HEK293T (cell line): ENCODE measurements around the gene SCAI.
"Not testable (repeated sequence)": the region's sequence is repeated elsewhere in the genome, so short reads cannot be mapped to it uniquely, and the experiment has no call there.

ENCODE experiments used
- CTCF ChIA-PET: fragments of 350-600 bp; formaldehyde crosslinking; extraction: SDS; loops from one replicate; lab custom pipeline; 2021; ENCODE audit warnings: antibody characterized with exemption, inconsistent platforms; lab: Yijun Ruan, JAX
- POLR2A ChIA-PET: fragments of 350-600 bp; formaldehyde crosslinking; extraction: SDS; loops from one replicate; lab custom pipeline; 2020; ENCODE audit warnings: antibody characterized with exemption, inconsistent platforms; lab: Yijun Ruan, JAX
- DNase-seq: peaks from one replicate; pipeline ENCODE4 v3.0.0; 2012; ENCODE audit warnings: mixed read lengths; ENCODE audit errors: extremely low spot score
- ARNT ChIP-seq: fragments of 450-650 bp; IDR thresholded peaks from 2 replicates; pipeline ENCODE4 v1.6.1; 2017; ENCODE audit warnings: mild to moderate bottlenecking
- BHLHE40 ChIP-seq: fragments of 450-650 bp; IDR thresholded peaks from 2 replicates; pipeline ENCODE4 v1.6.1; 2016; ENCODE audit warnings: mild to moderate bottlenecking, moderate library complexity, borderline replicate concordance
- CTBP1 ChIP-seq: fragments of 450-650 bp; IDR thresholded peaks from 2 replicates; pipeline ENCODE4 v1.6.1; 2016; ENCODE audit warnings: borderline replicate concordance
- ELF4 ChIP-seq: fragments of 450-650 bp; IDR thresholded peaks from 2 replicates; pipeline ENCODE4 v1.6.1; 2017; ENCODE audit warnings: antibody characterized with exemption
- FOXA1 ChIP-seq: fragments of 450-650 bp; IDR thresholded peaks from 2 replicates; pipeline ENCODE4 v1.6.1; 2016; ENCODE audit warnings: mild to moderate bottlenecking
- FOXK2 ChIP-seq: fragments of 450-650 bp; IDR thresholded peaks from 2 replicates; pipeline ENCODE4 v1.6.1; 2016; ENCODE audit warnings: mild to moderate bottlenecking
- FOXM1 ChIP-seq: fragments of 450-650 bp; IDR thresholded peaks from 2 replicates; pipeline ENCODE4 v1.6.1; 2017; ENCODE audit warnings: mild to moderate bottlenecking, borderline replicate concordance
- HDGF ChIP-seq: fragments of 450-650 bp; IDR thresholded peaks from 2 replicates; pipeline ENCODE4 v1.6.1; 2017; ENCODE audit warnings: antibody characterized with exemption, borderline replicate concordance
- L3MBTL2 ChIP-seq: fragments of 450-650 bp; conservative IDR thresholded peaks from 2 replicates; pipeline ENCODE4 v1.6.1; 2016; ENCODE audit warnings: mild to moderate bottlenecking
- LEF1 ChIP-seq: fragments of 450-650 bp; IDR thresholded peaks from 2 replicates; pipeline ENCODE4 v1.6.1; 2017; ENCODE audit warnings: mild to moderate bottlenecking, borderline replicate concordance
- NFRKB ChIP-seq: fragments of 450-650 bp; IDR thresholded peaks from 2 replicates; pipeline ENCODE4 v1.6.1; 2016; ENCODE audit warnings: mild to moderate bottlenecking, moderate library complexity
- PKNOX1 ChIP-seq: fragments of 450-650 bp; IDR thresholded peaks from 2 replicates; pipeline ENCODE4 v1.6.1; 2016
- SP1 ChIP-seq: fragments of 450-650 bp; IDR thresholded peaks from 2 replicates; pipeline ENCODE4 v1.6.1; 2017
- SUZ12 ChIP-seq: fragments of 450-650 bp; IDR thresholded peaks from 2 replicates; pipeline ENCODE4 v1.6.1; 2016; ENCODE audit warnings: mild to moderate bottlenecking
- TARDBP ChIP-seq: fragments of 450-650 bp; IDR thresholded peaks from 2 replicates; pipeline ENCODE4 v1.6.1; 2016
- ZNF384 ChIP-seq: fragments of 450-650 bp; IDR thresholded peaks from 2 replicates; pipeline ENCODE4 v1.6.1; 2016

SCAI gene

GRCh38 chr9:125028041-125028440 is 115.3 kb downstream of the SCAI start:
- no peak for DNase-seq
- TF ChIP-seq ELF4 (no peak), ARNT (no peak), HDGF (no peak), L3MBTL2 (no peak), PKNOX1 (no peak), FOXA1 (no peak), NFRKB (no peak), SP1 (no peak)
- ChIA-PET POLR2A (no interaction called here), CTCF (no interaction called here)

- ChIA-PET POLR2A (no interaction called here), CTCF (no interaction called here)
- no peak for TF ChIP-seq FOXK2
- TF ChIP-seq ELF4, result no peak
- no peak for TF ChIP-seq FOXA1
- no peak for TF ChIP-seq BHLHE40
- no peak for TF ChIP-seq SP1
- no peak for TF ChIP-seq TARDBP
- no peak for TF ChIP-seq LEF1
- no peak for TF ChIP-seq FOXM1
- no peak for TF ChIP-seq SUZ12
- TF ChIP-seq HDGF, result no peak
- DNase-seq, result no peak
Measured at GRCh38 chr9:125024917-125025316, 118.4 kb downstream of the SCAI start.

GRCh38 chr9:125021069-125021468 is 122.3 kb downstream of the SCAI start:
- no peak for DNase-seq
- CTCF ChIA-PET, result interaction anchor here (0.6 kb wide), 1 partner anchor 122 kb away, joined by 3 read pairs; the partner anchor contains the start of gene SCAI
- POLR2A ChIA-PET, result no interaction called here
- no peak for TF ChIP-seq HDGF
- no peak for TF ChIP-seq TARDBP
- TF ChIP-seq FOXA1, result no peak
- no peak for TF ChIP-seq BHLHE40
- no peak for TF ChIP-seq FOXK2
- no peak for TF ChIP-seq ARNT
- no peak for TF ChIP-seq ZNF384
- TF ChIP-seq FOXM1, result no peak
- no peak for TF ChIP-seq CTBP1
- TF ChIP-seq PKNOX1, result no peak
- no peak for TF ChIP-seq ELF4
- no peak for TF ChIP-seq SP1
- no peak for TF ChIP-seq SUZ12
- no peak for TF ChIP-seq LEF1
- no peak for TF ChIP-seq NFRKB
- no peak for TF ChIP-seq L3MBTL2

GRCh38 chr9:125015655-125016054 is 127.7 kb downstream of the SCAI start:
- DNase-seq, POLR2A ChIA-PET, CTCF ChIA-PET: not testable (repeated sequence)

GRCh38 chr9:125012013-125012412 is 131.3 kb downstream of the SCAI start:
- POLR2A ChIA-PET, CTCF ChIA-PET, DNase-seq: not testable (repeated sequence)

- DNase-seq, result no peak
- TF ChIP-seq TARDBP (no peak), PKNOX1 (no peak), SP1 (no peak), CTBP1 (no peak), BHLHE40 (no peak), ZNF384 (no peak), SUZ12 (no peak), ARNT (no peak), FOXA1 (no peak), FOXK2 (no peak), FOXM1 (no peak), LEF1 (no peak), HDGF (no peak), L3MBTL2 (no peak)
- ChIA-PET POLR2A (no interaction called here), CTCF (interaction anchor here (0.8 kb wide), 1 partner anchor 133 kb away, joined by 3 read pairs; no protein-coding TSS in a partner anchor)
Measured at GRCh38 chr9:125008599-125008998, 134.7 kb downstream of the SCAI start.

GRCh38 chr9:125003332-125003731 is 140.0 kb downstream of the SCAI start:
- ChIA-PET POLR2A (no interaction called here), CTCF (no interaction called here)
- DNase-seq, result no peak
- TF ChIP-seq SP1 (no peak), FOXK2 (no peak), CTBP1 (no peak), HDGF (no peak), LEF1 (no peak), BHLHE40 (no peak), ARNT (no peak), SUZ12 (no peak), ELF4 (no peak), FOXA1 (no peak), FOXM1 (no peak), NFRKB (no peak)
